Endothelial cell (in vitro differentiated cells): ENCODE measurements around the gene TENT5C. TPM values are rescaled to one million over a fixed set of nuclear protein-coding genes. Genes with fewer than 3 reads are reported as not detected.

ENCODE experiments used
- DNase-seq: peaks from one replicate; pipeline ENCODE4 v3.0.0; 2021; ENCODE audit warnings: low spot score
- H3K27ac Mint-ChIP-seq: one replicate; pipeline ENCODE4 v1.8.0; 2021; ENCODE audit warnings: mixed read lengths, inconsistent platforms; ENCODE audit not compliant: unreplicated experiment
- H3K27me3 Mint-ChIP-seq: one replicate; pipeline ENCODE4 v1.8.0; 2021; ENCODE audit warnings: mild to moderate bottlenecking, moderate library complexity, mixed read lengths, inconsistent platforms; ENCODE audit not compliant: unreplicated experiment
- H3K36me3 Mint-ChIP-seq: one replicate; pipeline ENCODE4 v1.8.0; 2021; ENCODE audit warnings: mild to moderate bottlenecking, low read depth, mixed read lengths, inconsistent platforms; ENCODE audit not compliant: unreplicated experiment
- H3K4me1 Mint-ChIP-seq: one replicate; pipeline ENCODE4 v1.8.0; 2021; ENCODE audit warnings: mild to moderate bottlenecking, mixed read lengths, inconsistent platforms; ENCODE audit not compliant: unreplicated experiment
- H3K4me3 Mint-ChIP-seq: one replicate; pipeline ENCODE4 v1.8.0; 2021; ENCODE audit warnings: mild to moderate bottlenecking, mixed read lengths, inconsistent platforms; ENCODE audit not compliant: unreplicated experiment
- H3K9me3 Mint-ChIP-seq: one replicate; pipeline ENCODE4 v1.8.0; 2021; ENCODE audit warnings: mixed read lengths, inconsistent platforms; ENCODE audit not compliant: unreplicated experiment
- total RNA-seq: library from RNA; stranded (reverse); fragmentation: NEBNext Ultra II Directional; extraction: Animal tissue kit (Norgen Biotek cat#: 25700); gene quantifications from one replicate; pipeline ENCODE4 v1.2.1, GENCODE V29; 2021; ENCODE audit not compliant: unreplicated experiment
- TF ChIP-seq, protein P1 (sequence below): fragments of 200-600 bp; sonication (generic); IDR thresholded peaks from one replicate; pipeline ENCODE4 v1.5.0; 2021; ENCODE audit warnings: antibody characterized with exemption; ENCODE audit not compliant: unreplicated experiment

Gene TENT5C
- total RNA-seq, 1 donor from 2014 or later = 0.05 TPM

DNA sequence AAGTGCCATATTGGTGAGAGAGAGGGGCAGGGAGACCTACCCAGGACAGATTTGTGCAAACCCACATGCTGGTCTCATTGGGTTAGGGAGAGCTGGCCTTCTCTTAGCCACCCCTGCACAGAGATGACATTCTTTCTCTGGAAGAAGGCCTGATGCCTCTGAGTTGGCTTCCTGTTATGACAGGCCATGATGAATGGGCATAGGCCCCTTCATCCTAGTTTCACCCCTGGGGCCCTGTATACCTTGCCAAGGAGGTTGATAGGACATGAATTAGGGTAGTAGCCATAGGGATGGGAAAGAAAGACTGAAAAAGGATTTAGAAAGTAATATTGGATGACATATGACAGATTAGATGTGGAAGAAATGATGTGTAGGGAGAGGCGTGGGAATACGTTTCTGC lies 46.6 kb downstream of the TENT5C start:
- TF ChIP-seq, protein P1, sequence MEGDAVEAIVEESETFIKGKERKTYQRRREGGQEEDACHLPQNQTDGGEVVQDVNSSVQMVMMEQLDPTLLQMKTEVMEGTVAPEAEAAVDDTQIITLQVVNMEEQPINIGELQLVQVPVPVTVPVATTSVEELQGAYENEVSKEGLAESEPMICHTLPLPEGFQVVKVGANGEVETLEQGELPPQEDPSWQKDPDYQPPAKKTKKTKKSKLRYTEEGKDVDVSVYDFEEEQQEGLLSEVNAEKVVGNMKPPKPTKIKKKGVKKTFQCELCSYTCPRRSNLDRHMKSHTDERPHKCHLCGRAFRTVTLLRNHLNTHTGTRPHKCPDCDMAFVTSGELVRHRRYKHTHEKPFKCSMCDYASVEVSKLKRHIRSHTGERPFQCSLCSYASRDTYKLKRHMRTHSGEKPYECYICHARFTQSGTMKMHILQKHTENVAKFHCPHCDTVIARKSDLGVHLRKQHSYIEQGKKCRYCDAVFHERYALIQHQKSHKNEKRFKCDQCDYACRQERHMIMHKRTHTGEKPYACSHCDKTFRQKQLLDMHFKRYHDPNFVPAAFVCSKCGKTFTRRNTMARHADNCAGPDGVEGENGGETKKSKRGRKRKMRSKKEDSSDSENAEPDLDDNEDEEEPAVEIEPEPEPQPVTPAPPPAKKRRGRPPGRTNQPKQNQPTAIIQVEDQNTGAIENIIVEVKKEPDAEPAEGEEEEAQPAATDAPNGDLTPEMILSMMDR = no peak
- no peak overlapping the region for H3K27ac Mint-ChIP-seq
- H3K4me3 Mint-ChIP-seq = no peak overlapping the region
- no peaks in the 10 kb centered on the region for H3K36me3 Mint-ChIP-seq
- H3K27me3 Mint-ChIP-seq = peaks cover 2% of the 10 kb centered on the region
- H3K4me1 Mint-ChIP-seq = no peaks in the 10 kb centered on the region
- H3K9me3 Mint-ChIP-seq = no peaks in the 10 kb centered on the region
- DNase-seq = no peak

DNA sequence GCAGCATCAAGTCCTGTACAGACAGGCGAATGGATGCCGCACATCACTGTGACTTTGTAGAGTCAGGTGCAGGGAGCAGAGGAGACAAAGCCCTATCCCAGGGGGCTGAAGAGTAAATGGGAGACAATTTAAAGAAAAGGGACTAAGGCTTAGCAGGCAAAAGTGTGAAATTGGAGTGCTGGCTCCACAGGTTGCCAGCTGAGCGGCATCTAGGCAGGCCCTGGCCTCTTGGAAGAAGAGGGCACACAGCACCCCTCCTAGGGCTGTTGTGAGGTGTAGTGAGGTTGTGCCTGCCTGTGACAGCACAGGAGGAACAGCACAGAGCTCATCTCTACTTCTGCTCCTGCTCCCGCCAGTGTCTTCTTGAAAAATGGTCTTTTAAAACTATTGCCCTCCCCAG lies 47.3 kb downstream of the TENT5C start:
- H3K4me1 Mint-ChIP-seq = peaks cover under 1% of the 10 kb centered on the region
- no peak overlapping the region for H3K4me3 Mint-ChIP-seq
- H3K27me3 Mint-ChIP-seq = peaks cover 2% of the 10 kb centered on the region
- no peak for DNase-seq
- H3K36me3 Mint-ChIP-seq = no peaks in the 10 kb centered on the region
- H3K27ac Mint-ChIP-seq = no peak overlapping the region
- TF ChIP-seq, protein P1 = no peak
- H3K9me3 Mint-ChIP-seq = no peaks in the 10 kb centered on the region

DNA sequence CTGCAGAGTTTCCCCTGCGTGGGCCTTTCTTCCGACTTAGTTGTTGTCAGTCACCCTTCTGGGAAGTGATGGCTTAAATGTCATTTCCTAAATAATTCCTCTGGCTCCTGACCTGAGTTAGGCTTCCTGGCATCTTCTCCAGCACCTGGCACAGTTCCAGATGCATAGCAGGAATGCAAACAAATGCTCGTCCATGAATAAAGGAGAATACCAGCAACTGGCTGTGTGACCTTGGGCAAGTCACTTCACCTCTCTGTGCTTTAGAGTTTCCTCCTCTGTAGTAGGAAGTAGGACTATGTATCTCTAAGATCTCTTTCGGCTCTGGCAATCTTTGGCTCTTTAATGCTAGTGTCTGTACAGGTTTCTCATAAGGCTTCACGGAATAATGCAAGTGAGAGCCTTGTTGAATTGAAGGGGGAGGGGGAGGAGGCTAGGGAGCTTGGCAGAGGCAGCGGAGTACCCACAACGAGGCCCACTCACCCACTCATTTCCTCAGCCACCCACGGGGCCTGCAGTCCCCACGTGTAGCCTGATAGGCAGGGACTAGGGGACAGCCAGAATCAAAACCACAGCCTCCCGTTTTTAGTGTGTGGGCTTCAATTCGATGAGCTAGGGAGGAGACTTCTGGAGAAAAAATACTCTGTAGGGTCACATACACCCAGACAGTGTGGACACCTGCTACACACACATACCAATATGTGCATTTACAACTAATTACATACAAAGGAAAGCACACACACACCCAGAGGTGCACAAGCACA lies 48.1 kb downstream of the TENT5C start:
- no peak overlapping the region for H3K4me3 Mint-ChIP-seq
- peaks cover 2% of the 10 kb centered on the region for H3K27me3 Mint-ChIP-seq
- no peaks in the 10 kb centered on the region for H3K9me3 Mint-ChIP-seq
- TF ChIP-seq, protein P1 = no peak
- H3K4me1 Mint-ChIP-seq = peaks cover 4% of the 10 kb centered on the region
- H3K27ac Mint-ChIP-seq = no peak overlapping the region
- no peaks in the 10 kb centered on the region for H3K36me3 Mint-ChIP-seq
- DNase-seq = no peak

DNA sequence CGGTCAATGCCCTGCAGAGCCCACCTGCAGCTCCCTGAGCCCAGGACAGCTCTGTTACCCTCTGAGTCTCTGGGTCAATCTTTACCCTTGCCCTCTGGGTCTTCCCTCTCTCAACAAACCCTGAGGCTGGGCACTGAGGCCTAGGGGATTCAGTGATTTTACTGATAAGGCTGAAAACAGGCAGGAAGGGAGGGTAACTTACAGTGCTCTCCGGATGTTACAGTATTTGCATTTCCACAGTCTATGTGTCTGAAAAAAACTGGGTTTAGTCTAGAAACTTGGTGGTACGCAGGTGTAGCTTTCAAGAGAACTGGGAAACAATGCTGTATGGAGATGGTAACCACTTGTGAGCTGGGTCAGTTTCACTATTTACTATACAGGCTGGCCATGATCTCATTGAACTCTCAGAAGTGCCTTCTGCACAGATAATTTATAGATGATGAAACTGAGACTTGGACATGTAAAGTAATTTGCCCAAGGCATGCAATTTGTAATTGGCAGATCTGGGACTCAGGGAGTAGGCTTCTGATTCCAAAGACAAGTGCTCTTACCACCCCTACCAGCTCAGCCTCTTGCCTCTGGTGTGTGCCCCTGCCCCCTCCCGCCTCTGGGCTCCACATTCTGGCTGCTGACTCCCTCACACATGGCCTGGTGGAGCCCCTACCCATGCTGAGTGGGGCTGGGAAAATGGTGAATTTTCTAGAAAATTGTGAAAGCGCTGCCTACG lies 48.8 kb downstream of the TENT5C start:
- H3K9me3 Mint-ChIP-seq = no peaks in the 10 kb centered on the region

More for the DNA sequence above, 48.8 kb downstream of the TENT5C start:
- H3K27me3 Mint-ChIP-seq = peaks cover 2% of the 10 kb centered on the region
- no peak overlapping the region for H3K4me3 Mint-ChIP-seq
- no peak overlapping the region for H3K27ac Mint-ChIP-seq
- peaks cover 4% of the 10 kb centered on the region for H3K4me1 Mint-ChIP-seq
- TF ChIP-seq, protein P1 = no peak
- no peak for DNase-seq
- no peaks in the 10 kb centered on the region for H3K36me3 Mint-ChIP-seq
